Testis (tissue), 3 donors: ENCODE measurements around the gene JAM3. TPM values are rescaled to one million over a fixed set of nuclear protein-coding genes. Genes with fewer than 3 reads are reported as not detected.

Source experiments
- DNase-seq: peaks from one replicate; pipeline ENCODE4 v3.0.0-alpha.2; 2019
- H3K27ac ChIP-seq, 2 donors: fragments of 200-600 bp; sonication (generic); one replicate each; pipeline ENCODE4 v1.5.1; 2019
- H3K27me3 ChIP-seq: fragments of 200-600 bp; sonication (generic); one replicate; pipeline ENCODE4 v1.5.1; 2019
- H3K36me3 ChIP-seq: fragments of 200-600 bp; sonication (generic); one replicate; pipeline ENCODE4 v1.5.1; 2017; ENCODE audit warnings: low read depth; ENCODE audit errors: missing control alignments
- H3K4me1 ChIP-seq: fragments of 200-600 bp; sonication (generic); one replicate; pipeline ENCODE4 v1.5.1; 2019
- H3K4me3 ChIP-seq, 2 donors: fragments of 200-600 bp; sonication (generic); one replicate each; pipeline ENCODE4 v1.5.1; 2017 to 2019
- H3K9me3 ChIP-seq: fragments of 200-600 bp; sonication (generic); one replicate; pipeline ENCODE4 v1.5.1; 2017
- CTCF ChIP-seq, 3 experiments: fragments of 450-650 bp in 2 of 3; fragments of 200-600 bp in 1 of 3; sonication (generic) in 1 of 3; IDR thresholded peaks; one replicate each; pipeline ENCODE4 v1.5.1; 2016 to 2019; ENCODE audit warnings: antibody characterized with exemption in 3 of 3, mild to moderate bottlenecking in 2 of 3, moderate library complexity in 1 of 3
- POLR2A ChIP-seq: fragments of 450-650 bp; IDR thresholded peaks from one replicate; pipeline ENCODE4 v1.6.1; 2017; ENCODE audit warnings: antibody characterized with exemption, mild to moderate bottlenecking, moderate library complexity
- WGBS, 2 donors: methylation state at CpG; one replicate each; pipeline ENCODE4 v1.1.5; 2018; 5-methylcytosine and 5-hydroxymethylcytosine counted together
- intact Hi-C: fragments of 100-400 bp; cut with DNase I; formaldehyde crosslinking; loops from one replicate; pipeline ENCODE4 v1.15.1; 2023; ENCODE audit warnings: low total_unique reads
- polyA plus RNA-seq: library from polyadenylated mRNA; stranded (reverse); fragments of 350-450 nt; fragmentation: Illumina TruSeq; extraction: RNeasy Lipid Tissue Mini Kit (QIAGEN cat#74804); gene quantifications from one replicate; pipeline ENCODE4 v1.2.3, GENCODE V29; 2014; ENCODE audit warnings: low read depth, low replicate concordance; ENCODE audit not compliant: insufficient read depth
- total RNA-seq, 2 donors: library from RNA; depleted of rRNA; stranded (reverse); fragments of >200 nt; gene quantifications; one replicate each; pipeline ENCODE4 v1.2.3, GENCODE V29; 2016

Gene JAM3
- total and polyA plus RNA-seq, 3 donors from 2014 or later: 81.0 to 188 (median 172) TPM

- no peak for TF ChIP-seq CTCF (IDR thresholded peaks at IDR 0.05)
- TF ChIP-seq POLR2A: no peak
- Histone ChIP-seq H3K36me3 (no peaks in the 10 kb centered on the region), H3K4me1 (peaks cover 47% of the 10 kb centered on the region), H3K27ac (peak overlapping the region; percentile 91 to 97), H3K4me3 (no peak overlapping the region), H3K27me3 (no peaks in the 10 kb centered on the region), H3K9me3 (no peaks in the 10 kb centered on the region)
- intact Hi-C loops: loop anchor here (10.0 kb wide), 1 partner anchor 78 kb away; the partner anchor contains the start of gene IGSF9B
- no peak for DNase-seq
- WGBS, 2 donors: 74 to 92% methylated on average over 6 to 9 of the region's 9 CpGs
These were observed 35.6 kb upstream of the JAM3 start for GRCh38 chr11:134033276-134033675.

GRCh38 chr11:134033696-134034491 is 35.0 kb upstream of the JAM3 start:
- DNase-seq: peak; percentile 93
- no peaks in the 10 kb centered on the region for H3K36me3 ChIP-seq
- H3K27ac ChIP-seq: peak overlapping the region; percentile 91 to 97
- 15 to 50% methylated on average over 8 to 17 of the region's 17 CpGs for WGBS, 2 donors
- H3K4me3 ChIP-seq: no peak overlapping the region
- H3K9me3 ChIP-seq: no peaks in the 10 kb centered on the region
- intact Hi-C loops: loop anchor here (10.0 kb wide), 1 partner anchor 79 kb away; the partner anchor contains the start of gene IGSF9B
- H3K4me1 ChIP-seq: peaks cover 51% of the 10 kb centered on the region
- TF ChIP-seq POLR2A (peak; percentile 31), CTCF (IDR thresholded peaks at IDR 0.05) (no peak)
- no peaks in the 10 kb centered on the region for H3K27me3 ChIP-seq

- peak; percentile 90 for DNase-seq
- H3K4me3 ChIP-seq: no peak overlapping the region
These were observed 34.1 kb upstream of the JAM3 start for GRCh38 chr11:134034496-134035381.

More at GRCh38 chr11:134034496-134035381, 34.1 kb upstream of the JAM3 start:
- Histone ChIP-seq H3K36me3 (no peaks in the 10 kb centered on the region), H3K4me1 (peaks cover 60% of the 10 kb centered on the region), H3K27me3 (no peaks in the 10 kb centered on the region), H3K9me3 (no peaks in the 10 kb centered on the region), H3K27ac (peak overlapping the region; percentile 91 to 97)
- intact Hi-C loops: loop anchor here (10.0 kb wide), 1 partner anchor 80 kb away; the partner anchor contains the start of gene IGSF9B
- TF ChIP-seq CTCF (IDR thresholded peaks at IDR 0.05): no peak
- no peak for TF ChIP-seq POLR2A
- WGBS, 2 donors: 50 to 78% methylated on average over 12 to 15 of the region's 15 CpGs
